ENCODE results near the gene TBXA2R.

GRCh38 chr19:3573858-3574637 is 32.6 kb downstream of the TBXA2R start:
- TF ChIP-seq CTCF (IDR thresholded peaks at IDR 0.05) (no peak), POLR2AphosphoS5 (IDR thresholded peaks at IDR 0.05) (no peak)

Data from gastroesophageal sphincter (tissue), 3 donors.